Upper lobe of left lung (tissue), 4 donors: ENCODE measurements around the gene SYN1.

Source experiments
- POLR2A ChIP-seq, 4 donors: fragments of 450-650 bp; IDR thresholded peaks; one replicate each; pipeline ENCODE4 v1.5.1; 2016 to 2017; ENCODE audit warnings: antibody characterized with exemption in 4 of 4, mild to moderate bottlenecking in 2 of 4
- POLR2AphosphoS5 ChIP-seq, 2 donors: sonication (generic); formaldehyde crosslinking; IDR thresholded peaks; one replicate each; pipeline ENCODE4 v1.5.1; 2017; ENCODE audit warnings: antibody characterized with exemption in 2 of 2

GRCh38 chrX:47607091-47607490, 12.6 kb downstream of the SYN1 start:
- TF ChIP-seq POLR2A (IDR thresholded peaks at IDR 0.05) = no peak
- TF ChIP-seq POLR2AphosphoS5 (IDR thresholded peaks at IDR 0.05) = no peak
